Liver (tissue), 9 donors: ENCODE data around the gene OR2L8. TPM values are rescaled to one million over a fixed set of nuclear protein-coding genes. Genes with fewer than 3 reads are reported as not detected.

Experiments used
- DNase-seq: peaks from one replicate; pipeline ENCODE4 v3.0.0-alpha.2; 2017; ENCODE audit warnings: low spot score
- H3K27ac ChIP-seq, 2 donors: one replicate each; pipeline ENCODE4 v1.7.0; 2013; ENCODE audit warnings: inconsistent platforms in 2 of 2, low read length in 2 of 2, control low read depth in 1 of 2, low read depth in 1 of 2, mild to moderate bottlenecking in 1 of 2
- H3K27me3 ChIP-seq, 4 donors: one replicate each; pipeline versions ENCODE4 v1.6.1 to v1.7.0; 2013; ENCODE audit warnings: low read length in 3 of 4, inconsistent platforms in 1 of 4, mild to moderate bottlenecking in 1 of 4, moderate library complexity in 1 of 4; ENCODE audit not compliant: control insufficient read depth in 4 of 4, insufficient read depth in 4 of 4
- H3K36me3 ChIP-seq, 4 donors: one replicate each; pipeline versions ENCODE4 v1.6.1 to v1.7.0; 2013; ENCODE audit warnings: low read length in 3 of 4, mild to moderate bottlenecking in 3 of 4, low read depth in 1 of 4, moderate library complexity in 1 of 4; ENCODE audit not compliant: control insufficient read depth in 4 of 4, insufficient read depth in 3 of 4
- H3K4me1 ChIP-seq, 4 donors: one replicate each; pipeline versions ENCODE4 v1.6.1 to v1.7.0; 2013; ENCODE audit warnings: low read length in 3 of 4, mild to moderate bottlenecking in 3 of 4, moderate library complexity in 1 of 4; ENCODE audit not compliant: control insufficient read depth in 4 of 4, insufficient read depth in 4 of 4
- H3K4me3 ChIP-seq, 3 donors: one replicate each; pipeline versions ENCODE4 v1.6.1 to v1.7.0; 2013; ENCODE audit warnings: low read length in 3 of 3, control low read depth in 1 of 3, low read depth in 1 of 3, mild to moderate bottlenecking in 1 of 3
- H3K9ac ChIP-seq, 2 donors: one replicate each; pipeline ENCODE4 v1.7.0; 2013; ENCODE audit warnings: low read length in 2 of 2, mild to moderate bottlenecking in 2 of 2, moderate library complexity in 2 of 2, control low read depth in 1 of 2, low read depth in 1 of 2
- H3K9me3 ChIP-seq, 4 donors: one replicate each; pipeline versions ENCODE4 v1.6.1 to v1.7.0; 2013; ENCODE audit warnings: low read length in 3 of 4; ENCODE audit not compliant: control insufficient read depth in 4 of 4
- ATF3 ChIP-seq: IDR thresholded peaks from 2 replicates; pipeline ENCODE4 v1.6.1; 2016; ENCODE audit warnings: antibody characterized with exemption
- CTCF ChIP-seq: fragments of 150-350 bp; IDR thresholded peaks from 2 replicates; pipeline ENCODE4 v1.5.1; 2017; ENCODE audit warnings: improper control_type of control experiment, low read depth, low read length; ENCODE audit not compliant: missing input control
- EGR1 ChIP-seq, 2 donors: IDR thresholded peaks; 2 replicates each; pipeline ENCODE4 v1.6.1; 2016 to 2018; ENCODE audit warnings: antibody characterized with exemption in 2 of 2, low read depth in 2 of 2
- FOXA1 ChIP-seq: IDR thresholded peaks from 2 replicates; pipeline ENCODE4 v1.6.1; 2016; ENCODE audit warnings: antibody characterized with exemption
- FOXA2 ChIP-seq: IDR thresholded peaks from 2 replicates; pipeline ENCODE4 v1.6.1; 2016; ENCODE audit warnings: antibody characterized with exemption
- GABPA ChIP-seq, 2 donors: IDR thresholded peaks in 1 of 2; conservative IDR thresholded peaks in 1 of 2; 2 replicates each; pipeline ENCODE4 v1.6.1; 2016; ENCODE audit warnings: antibody characterized with exemption in 2 of 2, mild to moderate bottlenecking in 1 of 2, moderate library complexity in 1 of 2
- HNF4A ChIP-seq, 2 donors: conservative IDR thresholded peaks; 2 replicates each; pipeline ENCODE4 v1.6.1; 2016; ENCODE audit warnings: antibody characterized with exemption in 2 of 2, mild to moderate bottlenecking in 2 of 2
- HNF4G ChIP-seq: IDR thresholded peaks from 2 replicates; pipeline ENCODE4 v1.6.1; 2016; ENCODE audit warnings: antibody characterized with exemption
- JUND ChIP-seq, 2 donors: IDR thresholded peaks; 2 replicates each; pipeline ENCODE4 v1.6.1; 2016; ENCODE audit warnings: antibody characterized with exemption in 2 of 2
- NR2F2 ChIP-seq: IDR thresholded peaks from 2 replicates; pipeline ENCODE4 v1.6.1; 2016; ENCODE audit warnings: antibody characterized with exemption
- RAD21 ChIP-seq, 2 donors: IDR thresholded peaks; 2 replicates each; pipeline ENCODE4 v1.6.1; 2016; ENCODE audit warnings: antibody characterized with exemption in 2 of 2, mild to moderate bottlenecking in 2 of 2
- RXRA ChIP-seq, 2 donors: IDR thresholded peaks; 2 replicates each; pipeline ENCODE4 v1.6.1; 2017 to 2018; ENCODE audit warnings: antibody characterized with exemption in 2 of 2, mild to moderate bottlenecking in 1 of 2
- SP1 ChIP-seq: IDR thresholded peaks from 2 replicates; pipeline ENCODE4 v1.6.1; 2018; ENCODE audit warnings: antibody characterized with exemption, mild to moderate bottlenecking
- TAF1 ChIP-seq: conservative IDR thresholded peaks from 2 replicates; pipeline ENCODE4 v1.6.1; 2016; ENCODE audit warnings: antibody characterized with exemption, mild to moderate bottlenecking
- ZBTB33 ChIP-seq: IDR thresholded peaks from 2 replicates; pipeline ENCODE4 v1.6.1; 2016; ENCODE audit warnings: antibody characterized with exemption
- WGBS: extraction: QIAGEN DNeasy Blood & Tissue Kit; methylation state at CpG from one replicate; pipeline ENCODE4 v1.1.7; 2013; 5-methylcytosine and 5-hydroxymethylcytosine counted together
- polyA plus RNA-seq, 2 donors: library from polyadenylated mRNA; stranded (reverse) in 1 of 2; unstranded in 1 of 2; fragments of 200-250 nt in 1 of 2; fragments of >200 nt in 1 of 2; fragmentation: Nextera tagmentation in 1 of 2; extraction: Ambion mirVana in 1 of 2; gene quantifications; one replicate each; pipeline versions ENCODE4 v1.2.1 to v1.2.3, GENCODE V29; 2013 to 2015
- total RNA-seq, 2 donors: library from RNA; depleted of rRNA; stranded (reverse); fragments of >200 nt; gene quantifications; one replicate each; pipeline ENCODE4 v1.2.3, GENCODE V29; 2014
- TF ChIP-seq, protein P1 (sequence below): IDR thresholded peaks from 2 replicates; pipeline ENCODE4 v1.6.1; 2016; ENCODE audit warnings: antibody characterized with exemption
- TF ChIP-seq, protein P2 (sequence below): IDR thresholded peaks from 2 replicates; pipeline ENCODE4 v1.6.1; 2016; ENCODE audit warnings: antibody characterized with exemption, mild to moderate bottlenecking
- donor health status: healthy.
- donor health status: healthy.
- donor health status: healthy.
- donor health status: healthy.
- donor health status: healthy.

Gene OR2L8
- total and polyA plus RNA-seq, 4 donors = 0.08 to 0.09 TPM; not detected in 2

GRCh38 chr1:247914941-247915662, 33.6 kb upstream of the OR2L8 start:
- H3K9me3 ChIP-seq = no peaks in the 10 kb centered on the region
- TF ChIP-seq FOXA1 (no peak), SP1 (no peak), RXRA (IDR thresholded peaks at IDR 0.05) (no peak), HNF4G (no peak), EGR1 (IDR thresholded peaks at IDR 0.05; ENCODE audit: low read depth in 2 of 2) (no peak), ZBTB33 (no peak), NR2F2 (no peak), TAF1 (no peak), JUND (IDR thresholded peaks at IDR 0.05) (no peak), HNF4A (conservative IDR thresholded peaks at IDR 0.05) (no peak), FOXA2 (no peak), CTCF (no peak), ATF3 (no peak), GABPA (IDR thresholded peaks at IDR 0.05 in 1 of 2, conservative IDR thresholded peaks at IDR 0.05 in 1 of 2) (no peak)
- TF ChIP-seq, protein P1, sequence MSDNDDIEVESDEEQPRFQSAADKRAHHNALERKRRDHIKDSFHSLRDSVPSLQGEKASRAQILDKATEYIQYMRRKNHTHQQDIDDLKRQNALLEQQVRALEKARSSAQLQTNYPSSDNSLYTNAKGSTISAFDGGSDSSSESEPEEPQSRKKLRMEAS = no peak
- no peak for DNase-seq
- WGBS = 53% methylated on average over 4 of the region's 4 CpGs
- H3K9ac ChIP-seq = no peak overlapping the region
- H3K4me3 ChIP-seq = no peak overlapping the region
- H3K27me3 ChIP-seq = no peaks in the 10 kb centered on the region
- no peak overlapping the region for H3K27ac ChIP-seq
- H3K36me3 ChIP-seq = no peaks in the 10 kb centered on the region
- no peaks in the 10 kb centered on the region for H3K4me1 ChIP-seq

DNA sequence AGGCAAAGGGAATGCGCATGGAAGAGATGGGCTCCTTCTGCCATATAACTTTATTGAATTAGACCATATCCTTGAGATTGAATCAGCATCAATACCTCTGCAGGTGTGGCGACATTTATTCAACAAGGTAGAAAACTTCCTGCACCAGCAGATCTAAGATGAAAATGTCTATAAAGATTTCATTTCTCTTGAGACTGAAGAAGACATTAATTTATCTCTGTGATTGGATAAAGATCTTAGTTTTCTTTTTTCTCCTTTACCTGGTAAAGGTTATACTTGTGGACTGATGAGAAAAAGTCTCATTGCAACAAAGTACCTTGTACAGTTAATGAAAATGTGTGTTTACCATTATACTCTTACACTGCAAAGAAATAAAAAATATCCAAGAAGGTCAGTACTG, 28.7 kb upstream of the OR2L8 start, which contains the start of gene OR2T8:
OR2T8 (plus strand) TSS at position 301 of the 400 bp plus-strand sequence. CDS start 766 bp downstream, outside the sequence.
- no peak for DNase-seq
- Histone ChIP-seq H3K27ac (no peak within 1 kb of the TSS), H3K4me3 (no peak within 1 kb of the TSS), H3K4me1 (no peaks in the 10 kb centered on the region), H3K36me3 (no peaks in the 10 kb centered on the region), H3K9me3 (no peaks in the 10 kb centered on the region), H3K9ac (no peak within 1 kb of the TSS), H3K27me3 (no peaks in the 10 kb centered on the region)
- WGBS = 80% methylated on average over 2 of the region's 2 CpGs
- TF ChIP-seq EGR1 (IDR thresholded peaks at IDR 0.05; ENCODE audit: low read depth in 2 of 2) = no peak
- TF ChIP-seq, protein P1 = no peak
- TF ChIP-seq HNF4G = no peak
- TF ChIP-seq ATF3 = no peak
- no peak for TF ChIP-seq NR2F2
- no peak for TF ChIP-seq JUND (IDR thresholded peaks at IDR 0.05)
- TF ChIP-seq ZBTB33 = no peak
- no peak for TF ChIP-seq TAF1
- no peak for TF ChIP-seq RXRA (IDR thresholded peaks at IDR 0.05)
- TF ChIP-seq SP1 = no peak
- no peak for TF ChIP-seq FOXA2
- no peak for TF ChIP-seq CTCF
- TF ChIP-seq RAD21 (IDR thresholded peaks at IDR 0.05) = no peak
- no peak for TF ChIP-seq FOXA1
- TF ChIP-seq, protein P2, sequence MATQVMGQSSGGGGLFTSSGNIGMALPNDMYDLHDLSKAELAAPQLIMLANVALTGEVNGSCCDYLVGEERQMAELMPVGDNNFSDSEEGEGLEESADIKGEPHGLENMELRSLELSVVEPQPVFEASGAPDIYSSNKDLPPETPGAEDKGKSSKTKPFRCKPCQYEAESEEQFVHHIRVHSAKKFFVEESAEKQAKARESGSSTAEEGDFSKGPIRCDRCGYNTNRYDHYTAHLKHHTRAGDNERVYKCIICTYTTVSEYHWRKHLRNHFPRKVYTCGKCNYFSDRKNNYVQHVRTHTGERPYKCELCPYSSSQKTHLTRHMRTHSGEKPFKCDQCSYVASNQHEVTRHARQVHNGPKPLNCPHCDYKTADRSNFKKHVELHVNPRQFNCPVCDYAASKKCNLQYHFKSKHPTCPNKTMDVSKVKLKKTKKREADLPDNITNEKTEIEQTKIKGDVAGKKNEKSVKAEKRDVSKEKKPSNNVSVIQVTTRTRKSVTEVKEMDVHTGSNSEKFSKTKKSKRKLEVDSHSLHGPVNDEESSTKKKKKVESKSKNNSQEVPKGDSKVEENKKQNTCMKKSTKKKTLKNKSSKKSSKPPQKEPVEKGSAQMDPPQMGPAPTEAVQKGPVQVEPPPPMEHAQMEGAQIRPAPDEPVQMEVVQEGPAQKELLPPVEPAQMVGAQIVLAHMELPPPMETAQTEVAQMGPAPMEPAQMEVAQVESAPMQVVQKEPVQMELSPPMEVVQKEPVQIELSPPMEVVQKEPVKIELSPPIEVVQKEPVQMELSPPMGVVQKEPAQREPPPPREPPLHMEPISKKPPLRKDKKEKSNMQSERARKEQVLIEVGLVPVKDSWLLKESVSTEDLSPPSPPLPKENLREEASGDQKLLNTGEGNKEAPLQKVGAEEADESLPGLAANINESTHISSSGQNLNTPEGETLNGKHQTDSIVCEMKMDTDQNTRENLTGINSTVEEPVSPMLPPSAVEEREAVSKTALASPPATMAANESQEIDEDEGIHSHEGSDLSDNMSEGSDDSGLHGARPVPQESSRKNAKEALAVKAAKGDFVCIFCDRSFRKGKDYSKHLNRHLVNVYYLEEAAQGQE = no peak
